HS-5 (cell line): Measurements from ENCODE around the gene TMEM200C.
"Not testable (repeated sequence)": the region's sequence is repeated elsewhere in the genome, so short reads cannot be mapped to it uniquely, and the experiment has no call there.

Source experiments
- DNase-seq: peaks from one replicate; pipeline ENCODE4 v3.0.0-alpha.2; 2012; ENCODE audit warnings: low read depth

Gene TMEM200C

DNA sequence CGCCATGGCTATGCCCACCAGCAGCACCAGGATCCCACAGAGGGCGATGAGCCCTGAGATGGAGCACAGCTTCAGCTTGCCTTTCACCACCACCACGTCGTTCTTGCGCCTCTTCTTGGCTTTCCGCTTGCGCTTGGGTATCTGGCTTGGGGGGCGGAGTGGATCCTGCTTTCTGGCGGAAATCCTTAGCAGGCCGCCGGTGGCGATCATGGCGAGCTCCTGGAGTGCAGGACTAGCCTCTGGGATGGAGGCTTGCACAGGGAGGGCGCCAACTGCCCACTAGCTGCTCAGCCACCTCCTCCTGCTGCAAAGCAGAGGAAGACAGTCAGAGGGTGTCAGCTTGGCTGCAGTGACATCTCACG is 3.5 kb downstream of the TMEM200C start:
- no peak for DNase-seq

DNA sequence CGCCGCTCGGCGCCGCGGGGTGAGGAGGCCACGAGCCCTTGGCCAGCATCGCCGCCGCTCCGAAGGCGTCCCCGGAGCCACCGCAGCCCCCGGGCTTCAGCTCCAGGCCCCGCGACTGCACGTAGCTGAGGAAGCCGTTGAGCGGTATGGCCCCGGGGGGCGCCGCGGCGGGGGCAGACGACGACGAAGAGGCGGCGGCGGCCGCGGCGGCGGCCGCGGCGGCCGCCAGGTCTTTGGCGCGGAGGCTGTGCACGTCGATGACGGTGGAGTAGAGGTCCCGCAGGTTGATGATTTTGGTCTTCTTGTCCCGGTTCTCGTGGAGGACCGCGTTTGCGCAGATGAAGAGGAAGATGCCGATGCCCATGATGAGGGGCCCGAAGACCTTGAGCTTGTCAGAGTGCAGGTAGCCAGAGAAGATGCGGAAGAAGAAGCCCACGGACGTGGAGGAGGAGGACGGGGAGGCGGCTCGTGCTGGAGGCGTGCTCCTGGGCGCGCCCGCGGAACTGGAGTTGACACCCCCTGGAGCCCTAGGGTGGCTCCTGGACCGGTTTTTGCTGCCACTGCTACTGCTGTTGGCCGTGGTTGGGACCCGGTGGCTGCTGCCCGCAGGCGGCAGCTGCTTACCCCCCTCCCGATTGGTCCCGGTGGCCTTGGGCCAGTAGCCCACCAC is 4.0 kb downstream of the TMEM200C start:
- no peak for DNase-seq

DNA sequence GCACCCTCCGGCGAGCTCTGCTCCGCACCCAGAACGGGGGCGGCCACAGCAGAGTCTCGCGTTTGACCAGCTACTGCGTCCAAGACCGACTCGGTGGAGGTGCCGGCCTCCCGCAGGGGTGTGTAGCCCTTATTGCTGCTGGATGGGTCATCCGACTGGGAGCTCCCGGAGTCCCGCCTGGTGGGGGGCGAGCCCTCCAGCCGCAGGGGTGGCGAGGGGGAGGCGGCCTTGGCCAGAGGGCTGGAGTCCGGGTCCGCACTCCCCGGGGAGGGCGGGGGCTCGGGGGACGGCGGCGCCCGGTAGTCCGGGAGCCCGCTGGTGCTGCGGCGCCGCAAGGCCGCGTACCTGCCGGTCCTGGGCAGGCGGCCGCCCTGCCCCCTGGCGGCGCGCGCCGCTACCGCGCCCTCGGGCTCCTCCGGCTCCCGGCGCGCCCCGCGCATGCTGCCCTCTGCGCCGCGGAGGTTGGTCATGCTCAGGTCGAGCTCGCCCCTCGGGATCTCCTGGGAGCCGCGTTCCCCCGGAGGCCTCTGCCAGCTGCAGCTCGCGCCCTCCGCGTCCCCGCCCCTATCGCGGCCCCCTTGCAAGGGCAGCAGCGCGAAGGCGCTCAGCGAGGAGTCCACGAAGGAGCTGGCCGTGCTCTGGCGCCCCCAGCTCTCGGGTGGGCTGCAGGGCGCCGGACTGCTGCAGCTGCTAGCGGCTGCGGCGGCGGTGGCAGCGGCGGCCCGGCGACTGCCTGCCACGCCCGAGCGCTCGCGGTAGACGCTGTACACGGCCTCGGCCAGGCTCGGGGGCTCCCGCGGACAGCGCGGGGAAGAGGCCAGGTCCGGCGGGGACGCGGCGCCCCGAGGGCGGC is 4.8 kb downstream of the TMEM200C start:
- DNase-seq = no peak

DNA sequence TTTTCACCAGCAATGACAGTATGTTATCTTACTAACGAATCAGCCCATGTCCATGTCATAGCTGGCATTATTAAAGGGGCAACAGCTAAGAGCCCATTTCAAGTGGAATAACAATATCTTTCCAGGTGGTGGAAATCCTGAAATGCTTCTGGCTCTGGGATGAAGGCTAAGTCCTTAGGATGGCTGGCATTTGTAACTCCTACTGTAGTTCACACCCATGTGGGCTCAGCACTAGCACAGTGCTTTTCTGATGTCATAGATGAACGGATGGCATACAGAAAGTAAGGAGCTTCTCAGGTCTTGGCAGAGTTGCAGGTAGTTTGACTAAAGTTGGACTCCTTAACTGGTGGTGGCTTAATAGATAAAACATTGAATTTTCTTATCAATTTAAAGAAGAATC is 10.0 kb downstream of the TMEM200C start:
- DNase-seq = no peak

DNA sequence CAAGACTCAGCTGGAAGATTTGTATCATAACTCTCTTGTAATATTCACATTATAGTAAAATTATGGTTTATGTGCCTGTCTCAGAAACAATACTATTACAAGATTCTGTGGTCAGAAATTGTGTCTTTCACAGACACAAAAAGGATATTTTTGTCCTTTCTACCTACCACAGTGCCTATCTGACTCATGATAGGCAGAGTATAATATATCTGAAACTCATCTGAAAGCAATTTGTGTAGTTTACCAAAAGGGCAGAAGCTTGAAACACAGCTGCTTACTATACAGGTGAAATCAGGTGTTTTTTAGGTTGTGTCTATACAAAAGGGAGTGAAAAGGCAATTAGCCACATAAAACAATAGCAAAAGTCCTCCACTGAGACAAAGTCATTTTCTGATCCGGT is 10.9 kb downstream of the TMEM200C start:
- no peak for DNase-seq

DNA sequence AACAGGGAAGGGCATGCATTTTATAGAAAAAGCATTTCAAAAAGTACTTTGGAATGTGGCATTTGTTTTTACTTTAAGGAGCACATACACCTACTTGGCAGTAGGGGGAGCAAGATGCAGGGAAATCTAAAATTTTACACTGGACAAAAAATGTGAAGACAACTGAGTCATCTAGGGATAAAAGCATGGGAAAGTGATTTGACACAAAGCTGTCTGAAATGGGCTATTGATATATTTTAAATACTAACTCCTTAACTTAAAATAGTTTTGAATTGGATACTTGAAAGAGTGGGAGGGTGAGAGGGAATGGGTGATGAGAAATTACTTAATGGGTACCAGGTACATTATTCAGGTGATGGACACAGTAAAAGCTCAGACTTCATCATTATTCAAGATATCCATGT is 15.8 kb downstream of the TMEM200C start:
- peak; percentile 5 for DNase-seq

DNA sequence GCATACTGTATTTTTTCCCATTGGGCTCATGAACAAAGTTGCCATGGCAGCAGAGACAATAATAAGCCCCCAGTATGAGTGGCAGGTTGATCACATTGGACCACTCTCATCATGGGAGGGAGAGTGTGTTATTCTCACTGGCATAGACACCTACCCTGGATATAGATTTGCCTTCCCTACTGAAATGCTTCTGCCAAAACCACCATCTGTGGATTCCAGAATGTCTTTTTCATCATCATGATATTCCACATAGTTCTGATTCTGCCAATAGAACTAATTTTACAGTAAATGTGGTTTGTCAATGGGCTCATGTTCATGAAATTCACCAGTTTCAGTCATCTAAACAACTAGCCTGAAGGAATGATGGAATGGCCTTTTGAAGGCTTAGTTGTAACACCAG is 18.4 kb downstream of the TMEM200C start:
- no peak for DNase-seq

DNA sequence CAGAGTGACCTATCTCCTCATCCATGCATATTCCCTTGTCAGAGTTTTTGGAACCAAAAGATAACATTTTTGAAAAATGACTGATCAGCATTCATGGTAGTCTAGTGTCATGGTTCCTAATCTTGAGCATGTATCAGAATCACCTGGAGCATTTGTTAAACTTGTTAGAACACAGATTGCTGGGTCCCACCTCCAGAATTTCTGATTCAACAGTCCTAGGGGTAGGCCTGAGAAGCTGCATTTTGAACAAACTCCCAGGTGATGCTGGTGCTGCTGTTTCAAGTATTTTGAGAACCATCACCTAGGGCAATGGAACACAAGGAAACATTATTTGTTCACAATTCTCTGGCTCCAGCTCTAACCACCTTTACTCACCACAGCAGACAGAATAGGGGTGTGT is 21.0 kb downstream of the TMEM200C start:
- no peak for DNase-seq

DNA sequence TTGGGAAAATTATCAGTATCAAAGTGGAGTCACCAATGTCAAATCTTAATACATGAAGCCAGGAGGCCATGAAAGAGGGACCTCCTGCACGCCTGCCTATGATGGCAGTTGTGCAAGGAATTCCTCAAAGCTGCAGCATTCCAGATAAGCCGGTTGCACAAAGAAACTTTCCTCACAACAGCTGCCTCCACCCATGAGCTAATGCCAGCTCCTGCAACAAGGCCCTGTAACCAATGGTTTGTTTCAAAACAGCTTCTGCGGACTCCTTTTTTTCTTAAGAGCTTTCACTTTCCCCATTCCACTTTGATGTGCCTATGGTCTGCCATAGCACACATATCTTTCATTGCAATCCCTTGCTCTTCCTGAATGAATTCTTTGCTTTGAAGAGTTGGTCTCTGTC is 22.4 kb downstream of the TMEM200C start:
- DNase-seq = no peak

DNA sequence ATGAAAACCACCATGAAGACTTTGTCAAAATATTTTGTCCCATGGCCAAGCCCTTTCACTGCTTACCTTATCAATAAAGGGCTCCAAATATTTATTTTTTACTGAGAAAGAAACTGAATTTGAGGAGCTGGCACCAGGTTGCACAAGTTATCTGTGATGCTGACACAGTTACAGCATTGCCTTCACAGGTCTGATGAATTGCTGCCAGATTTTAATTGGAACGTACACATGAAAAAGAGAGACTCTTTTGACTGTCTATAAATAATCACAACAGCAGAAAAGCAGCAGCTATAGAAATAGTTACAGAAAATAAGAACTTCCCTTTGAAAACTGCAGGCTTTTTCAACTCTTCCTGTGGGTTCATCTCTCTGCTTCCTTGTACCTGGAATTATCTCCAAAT is 23.9 kb downstream of the TMEM200C start:
- DNase-seq = no peak

DNA sequence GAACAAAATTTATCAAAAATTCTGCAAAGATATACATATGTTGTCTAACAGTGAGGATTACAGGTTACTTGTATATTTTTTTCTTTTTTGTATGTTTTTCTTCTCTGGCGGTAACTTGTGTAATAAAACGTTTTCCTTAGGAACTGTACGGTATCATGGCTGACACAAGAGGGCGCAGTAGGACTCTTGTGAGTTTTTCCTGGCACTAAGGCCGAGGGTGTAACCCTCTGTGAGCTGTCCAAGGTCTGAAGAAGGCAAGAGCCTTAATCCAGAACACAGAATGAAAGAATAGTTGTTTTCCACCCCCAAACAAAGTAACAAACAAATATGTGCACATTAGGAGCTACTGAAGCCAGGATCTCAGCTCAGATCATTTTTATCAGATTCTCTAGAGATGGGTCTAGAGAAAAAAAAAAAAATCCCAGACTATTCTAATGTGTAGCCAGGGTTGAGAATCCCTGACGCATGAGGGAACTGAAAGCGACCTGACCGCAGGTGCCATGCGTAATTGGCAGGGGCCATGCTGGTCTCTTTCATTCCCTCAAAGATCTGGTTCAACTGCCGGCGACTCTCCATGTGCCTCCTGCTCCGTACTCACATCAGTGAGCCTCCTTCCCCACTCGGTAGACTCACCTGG is 27.0 kb downstream of the TMEM200C start:
- DNase-seq = peak; percentile 53

DNA sequence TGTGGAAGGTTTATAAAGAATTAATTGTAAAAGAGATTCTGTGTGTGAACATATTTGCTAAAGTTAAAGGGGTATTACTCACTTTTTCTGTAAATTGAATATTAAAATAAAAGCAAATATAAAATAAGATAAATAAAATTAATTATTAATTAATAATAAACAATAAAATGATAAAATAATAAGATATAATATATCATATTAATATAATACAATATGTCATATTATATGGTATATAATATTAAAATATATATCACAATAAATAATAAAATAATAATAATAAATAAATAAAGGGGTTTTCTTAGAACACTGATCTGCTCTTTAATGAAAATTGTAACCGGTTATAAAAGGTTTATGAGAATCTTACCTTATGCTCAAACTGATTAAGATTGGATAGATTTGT is 29.8 kb downstream of the TMEM200C start:
- no peak for DNase-seq

DNA sequence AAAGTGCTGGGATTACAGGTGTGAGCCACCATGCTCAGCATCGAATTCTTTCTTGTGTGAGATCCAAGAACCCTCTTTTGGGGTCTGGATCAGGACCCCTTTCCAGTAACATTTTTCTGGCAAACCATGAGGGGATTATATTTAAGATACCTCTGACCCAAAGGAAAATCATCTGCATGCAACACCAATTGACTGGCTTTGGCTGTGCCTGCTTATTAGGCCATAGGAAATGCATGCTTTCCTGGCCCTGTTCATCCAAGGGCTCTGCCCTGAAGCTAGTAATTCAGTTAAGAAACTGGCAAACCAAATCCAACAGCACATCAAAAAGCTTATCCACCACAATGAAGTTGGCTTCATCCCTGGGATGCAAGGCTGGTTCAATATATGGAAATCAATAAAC is 33.2 kb downstream of the TMEM200C start:
- not testable (repeated sequence) for DNase-seq

DNA sequence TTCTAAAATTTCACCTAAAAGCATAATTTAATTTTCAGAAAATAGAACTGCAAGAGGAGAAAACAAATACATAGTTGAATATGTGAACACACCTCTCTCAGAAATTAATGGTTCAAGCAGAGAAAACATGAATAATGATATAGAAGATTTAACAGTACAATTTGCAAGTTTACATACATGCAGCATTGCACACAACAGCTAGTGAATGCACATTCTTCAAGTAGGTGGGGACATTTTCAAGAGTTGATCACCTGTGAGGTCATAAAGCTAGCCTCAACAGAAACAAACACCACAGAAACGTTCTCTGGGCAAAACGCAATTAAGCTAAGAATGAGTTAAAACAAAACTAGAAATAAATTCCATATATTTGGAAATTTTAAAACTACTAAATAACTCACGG is 38.1 kb downstream of the TMEM200C start:
- DNase-seq = no peak

DNA sequence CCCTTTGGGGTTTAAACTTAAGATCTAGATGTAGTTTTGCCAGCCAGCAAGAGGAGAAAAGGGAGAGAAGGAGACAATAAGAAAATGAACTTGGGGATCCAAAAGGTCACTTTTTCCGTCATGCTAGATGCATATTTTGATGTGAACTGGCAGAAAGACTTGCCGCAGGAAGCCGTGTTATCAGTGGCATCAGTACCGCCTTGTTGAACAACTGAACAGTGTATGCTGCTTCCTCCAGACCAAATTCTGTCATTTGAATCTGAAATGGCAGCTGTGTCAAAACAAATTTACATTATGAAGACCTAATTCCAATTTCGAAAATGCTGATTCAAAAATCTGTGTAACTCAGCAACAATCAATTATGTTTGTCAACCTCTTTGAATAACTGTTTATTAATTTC is 42.1 kb downstream of the TMEM200C start:
- DNase-seq = no peak

DNA sequence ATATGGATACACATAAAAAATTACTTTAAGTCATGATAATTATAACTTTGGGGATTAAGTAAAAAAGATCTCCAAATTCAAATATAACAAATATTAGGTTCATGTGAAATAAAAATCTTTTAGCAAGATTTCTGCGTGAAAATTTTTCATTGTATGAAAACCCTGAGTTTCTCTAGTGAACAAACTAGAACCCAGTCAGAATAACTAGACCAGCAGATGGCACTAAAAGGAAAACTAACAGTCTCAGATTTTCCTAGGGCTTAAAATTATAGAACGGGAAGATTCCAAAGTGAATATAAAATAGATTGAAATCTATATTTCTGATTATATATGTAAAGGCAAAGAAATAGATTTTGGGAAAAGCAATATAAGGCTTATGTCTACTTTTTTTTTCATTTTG is 43.3 kb downstream of the TMEM200C start:
- no peak for DNase-seq

DNA sequence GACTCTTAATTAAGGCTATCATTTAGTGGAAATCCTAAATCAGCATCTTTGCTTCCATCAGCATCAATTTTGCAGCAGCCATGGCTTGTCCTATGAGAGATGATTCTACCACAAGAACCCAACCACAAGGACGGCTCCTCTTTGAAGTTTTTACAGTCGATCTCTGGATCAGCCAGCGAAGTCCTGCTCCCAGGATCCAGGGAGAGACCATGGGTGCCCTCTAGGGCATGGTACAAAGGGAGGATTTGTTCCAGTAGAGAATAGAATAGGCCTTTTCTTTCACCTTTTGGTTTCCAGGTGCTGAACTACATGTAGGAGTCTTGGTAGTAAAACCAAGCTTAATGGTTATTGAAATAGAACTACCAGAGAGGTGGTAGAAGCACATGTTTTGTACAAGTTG is 52.7 kb downstream of the TMEM200C start:
- no peak for DNase-seq

DNA sequence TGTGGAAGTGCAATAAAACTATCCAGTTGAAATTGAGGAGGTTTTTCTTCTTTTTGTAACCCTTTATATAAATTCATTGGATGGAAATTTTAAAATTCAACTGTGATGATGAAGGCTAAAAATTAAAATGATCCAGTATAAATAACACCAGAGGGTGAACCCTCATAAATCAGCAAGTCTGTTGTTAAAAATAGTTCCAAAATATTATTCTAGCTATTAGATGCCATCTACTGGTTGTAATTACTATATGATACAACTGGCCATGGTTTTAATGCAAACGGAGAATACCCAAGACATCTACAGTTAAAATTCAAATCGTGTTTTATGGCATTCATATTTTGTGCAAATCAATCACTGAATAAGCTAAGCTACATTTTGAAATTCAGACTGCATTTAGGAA is 53.8 kb downstream of the TMEM200C start:
- no peak for DNase-seq

DNA sequence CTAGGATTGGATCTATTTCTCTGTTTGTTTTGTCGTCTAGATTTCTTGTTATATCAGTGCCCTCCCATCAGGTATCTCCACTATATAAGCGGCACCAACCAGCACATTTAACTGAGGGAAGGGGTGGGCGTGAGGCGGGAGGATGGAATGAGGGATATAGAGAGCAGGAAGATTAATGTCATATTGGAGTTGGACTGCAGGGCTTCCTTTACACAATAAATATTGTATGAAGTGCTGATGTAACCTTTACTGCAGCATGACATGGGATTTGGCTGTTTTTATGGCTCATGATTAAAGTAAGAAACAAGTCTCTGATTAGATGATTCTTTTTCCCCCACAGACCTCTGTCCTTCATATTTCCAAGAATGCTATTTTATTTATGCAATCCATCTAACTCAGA is 54.8 kb downstream of the TMEM200C start:
- no peak for DNase-seq

DNA sequence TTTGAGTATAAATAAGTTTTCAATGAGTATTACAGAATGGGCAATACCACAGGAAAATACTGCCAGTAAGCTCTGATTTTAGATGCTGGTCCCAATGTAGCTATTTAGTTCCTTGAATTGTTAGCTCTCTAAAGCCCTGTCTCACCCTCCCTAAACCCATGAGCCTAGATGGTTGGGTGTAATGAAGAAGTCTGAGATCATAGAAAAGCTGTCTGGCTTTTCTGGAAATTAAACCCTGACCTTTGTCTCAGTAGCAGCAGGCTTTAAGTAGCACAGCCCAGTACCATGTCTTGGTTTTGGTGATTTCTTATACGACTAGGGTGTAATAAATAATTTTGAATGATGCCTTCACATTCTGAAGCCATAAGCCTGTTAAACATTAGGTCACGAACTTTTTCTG is 55.3 kb downstream of the TMEM200C start:
- no peak for DNase-seq

DNA sequence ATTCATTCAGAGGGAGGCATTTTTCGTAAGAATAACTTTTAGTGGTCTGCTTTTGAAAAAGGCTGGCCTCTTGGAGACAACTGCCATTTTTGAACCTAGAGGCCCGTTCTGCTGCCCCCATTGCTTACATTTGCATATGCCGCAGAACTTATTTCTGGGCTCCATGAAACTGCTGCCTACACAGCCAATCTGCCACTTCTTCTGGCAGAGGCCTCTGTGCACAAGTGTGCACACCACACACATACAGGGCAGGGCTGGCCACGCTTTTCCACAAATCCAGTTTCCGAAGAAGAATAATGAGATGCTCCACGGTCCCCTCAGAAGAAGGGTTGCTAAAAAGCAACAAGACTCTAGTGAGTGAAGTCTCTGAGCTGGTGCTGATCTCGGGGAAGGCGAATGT is 56.2 kb downstream of the TMEM200C start:
- no peak for DNase-seq
